B cell (primary cell): Measurements from ENCODE around the gene FIZ1. TPM values are rescaled to one million over a fixed set of nuclear protein-coding genes. Genes with fewer than 3 reads are reported as not detected.

Experiments used
- ATAC-seq: fragments of 200-7000 bp; cut with Tn5 transposase; one replicate; pipeline ENCODE4 v1.10.0; 2021; ENCODE audit warnings: low read depth, mild to moderate bottlenecking, moderate number of reproducible peaks, moderate library complexity
- CTCF ChIA-PET: fragments of 350-600 bp; sonication (Branson Sonifier 250); formaldehyde crosslinking; loops from one replicate; lab custom pipeline; 2021; ENCODE audit warnings: antibody characterized with exemption, inconsistent platforms; lab: Charles Lee
- POLR2A ChIA-PET: fragments of 350-600 bp; sonication (Branson Sonifier 250); formaldehyde crosslinking; loops from one replicate; lab custom pipeline; 2021; ENCODE audit warnings: antibody characterized with exemption; lab: Charles Lee
- DNase-seq: peaks from one replicate; pipeline ENCODE4 v3.0.0; 2013
- H2AFZ ChIP-seq: 2 replicates; pipeline ENCODE4 v1.6.1; 2012; ENCODE audit warnings: mild to moderate bottlenecking, low read depth, low read length; ENCODE audit not compliant: insufficient read depth, poor library complexity, severe bottlenecking
- H3K27ac ChIP-seq, 2 donors: 1 replicate in 1 of 2; 2 replicates in 1 of 2; pipeline ENCODE4 v1.5.1; 2012 to 2013; ENCODE audit warnings: low read length in 2 of 2, mild to moderate bottlenecking in 2 of 2, moderate library complexity in 1 of 2
- H3K27me3 ChIP-seq, 4 experiments: fragments of 200-600 bp in 1 of 4; sonication (generic) in 1 of 4; replicated peaks in 1 of 4; 1 replicate in 2 of 4; 2 replicates in 2 of 4; pipeline versions ENCODE4 v1.6.1 to v1.7.0; 2013 to 2016; ENCODE audit warnings: low read length in 3 of 4, mild to moderate bottlenecking in 2 of 4, mixed read lengths in 1 of 4, moderate library complexity in 1 of 4; ENCODE audit not compliant: insufficient read depth in 4 of 4, control insufficient read depth in 3 of 4; ENCODE audit errors: control extremely low read depth in 1 of 4
- H3K36me3 ChIP-seq, 2 experiments: replicated peaks in 1 of 2; 1 replicate in 1 of 2; 2 replicates in 1 of 2; pipeline versions ENCODE4 v1.6.1 to v1.7.1; 2013; ENCODE audit warnings: low read length in 1 of 2; ENCODE audit not compliant: insufficient read depth in 2 of 2, control insufficient read depth in 1 of 2; ENCODE audit errors: control extremely low read depth in 1 of 2, extremely low read depth in 1 of 2
- H3K4me1 ChIP-seq, 2 donors: fragments of 200-600 bp in 1 of 2; sonication (generic) in 1 of 2; 1 replicate in 1 of 2; 2 replicates in 1 of 2; pipeline versions ENCODE4 v1.5.1 to v1.6.1; 2013 to 2017; ENCODE audit warnings: low read length in 2 of 2; ENCODE audit not compliant: control insufficient read depth in 2 of 2, insufficient read depth in 2 of 2
- H3K4me2 ChIP-seq: replicated peaks from 2 replicates; pipeline ENCODE3; 2012; ENCODE audit warnings: mild to moderate bottlenecking, low read depth, low read length; ENCODE audit not compliant: poor library complexity, severe bottlenecking
- H3K4me3 ChIP-seq, 5 experiments: fragments of 200-600 bp in 1 of 5; sonication (generic) in 1 of 5; 1 replicate in 3 of 5; 2 replicates in 2 of 5; pipeline versions ENCODE4 v1.5.1 to v1.7.0; 2011 to 2016; ENCODE audit warnings: low read length in 4 of 5, mild to moderate bottlenecking in 4 of 5, low read depth in 2 of 5, control low read depth in 1 of 5, moderate library complexity in 1 of 5; ENCODE audit not compliant: insufficient read depth in 1 of 5; ENCODE audit errors: control extremely low read depth in 1 of 5, extremely low read depth in 1 of 5
- H3K79me2 ChIP-seq: fragments of 200-600 bp; sonication (generic); one replicate; pipeline ENCODE4 v1.6.0; 2016; ENCODE audit warnings: low read length; ENCODE audit not compliant: control insufficient read depth, insufficient read depth
- H3K9ac ChIP-seq: fragments of 200-600 bp; sonication (generic); 2 replicates; pipeline ENCODE4 v1.6.1; 2017; ENCODE audit warnings: mild to moderate bottlenecking, low read length, moderate library complexity
- H3K9me3 ChIP-seq, 3 donors: one replicate each; pipeline versions ENCODE4 v1.6.1 to v1.7.1; 2013; ENCODE audit warnings: low read length in 2 of 3; ENCODE audit not compliant: control insufficient read depth in 2 of 3, insufficient read depth in 1 of 3; ENCODE audit errors: control extremely low read depth in 1 of 3
- H4K20me1 ChIP-seq: 2 replicates; pipeline ENCODE4 v1.6.0; 2012; ENCODE audit warnings: mild to moderate bottlenecking, low read length; ENCODE audit not compliant: insufficient read depth, control insufficient read depth, poor library complexity, severe bottlenecking
- H3K27ac Mint-ChIP-seq: one replicate; pipeline ENCODE4 v1.8.0; 2021; ENCODE audit warnings: mixed read lengths
- H3K27me3 Mint-ChIP-seq: one replicate; pipeline ENCODE4 v1.8.0; 2021; ENCODE audit warnings: mixed read lengths
- H3K4me1 Mint-ChIP-seq: one replicate; pipeline ENCODE4 v1.8.0; 2021; ENCODE audit warnings: mixed read lengths
- H3K4me3 Mint-ChIP-seq: one replicate; pipeline ENCODE4 v1.8.0; 2021; ENCODE audit warnings: mixed read lengths
- H3K9me3 Mint-ChIP-seq: one replicate; pipeline ENCODE4 v1.8.0; 2022; ENCODE audit warnings: mixed read lengths; ENCODE audit not compliant: insufficient read depth
- CTCF ChIP-seq: fragments of 200-600 bp; IDR thresholded peaks from one replicate; pipeline ENCODE4 v1.8.0; 2022; ENCODE audit warnings: antibody characterized with exemption, mild to moderate bottlenecking
- EZH2 ChIP-seq: IDR thresholded peaks from 2 replicates; pipeline ENCODE4 v1.6.1; 2012; ENCODE audit warnings: borderline replicate concordance, low read depth, mild to moderate bottlenecking, moderate library complexity, low read length; ENCODE audit not compliant: insufficient read depth, poor library complexity, severe bottlenecking
- WGBS: methylation state at CpG from one replicate; pipeline ENCODE4 v1.1.5; 2013; ENCODE audit warnings: missing lambda C conversion rate; ENCODE audit not compliant: insufficient coverage; 5-methylcytosine and 5-hydroxymethylcytosine counted together
- intact Hi-C: fragments of 100-400 bp; cut with micrococcal nuclease; formaldehyde crosslinking; loops from one replicate; pipeline ENCODE4 v1.10.0; 2022
- polyA plus RNA-seq: library from polyadenylated mRNA; depleted of rRNA; stranded (reverse); fragments of >200 nt; gene quantifications from 2 replicates; pipeline ENCODE4 v1.2.3, GENCODE V29; 2012
- total RNA-seq, 2 donors: library from RNA; stranded (reverse); fragments of 120-200 nt in 1 of 2; gene quantifications; 1 replicate in 1 of 2; 2 replicates in 1 of 2; pipeline versions ENCODE4 v1.2.3 to v1.2.4, GENCODE V29; 2013 to 2022

FIZ1 gene
- total and polyA plus RNA-seq, 2 donors (not counting 1 experiment from before 2014, with no cell fraction given), result 8.0 to 26.4 TPM

- ChIA-PET CTCF (interaction anchor here (1.2 to 1.9 kb wide), 3 partner anchors 9 to 35 kb away, joined by 3 to 22 read pairs (median 4); no protein-coding TSS in a partner anchor), POLR2A (interaction anchor here (0.6 to 1.9 kb wide), 7 partner anchors 13 to 383 kb away, joined by 3 to 17 read pairs (median 5); partner anchors contain the start of genes FIZ1, PPP6R1, U2AF2 and ZNF524)
- peak overlapping the region; percentile 96 for H3K4me2 ChIP-seq
- peak overlapping the region; percentile 77 for H3K9ac ChIP-seq
- 2% methylated on average over 25 of the region's 25 CpGs for WGBS
- peaks cover 0 to 11% (median 0%) of the 10 kb centered on the region in 3 donors for H3K9me3 ChIP-seq
- peak overlapping the region; percentile 53 to 79 for H3K27ac ChIP-seq
- peaks cover 27 to 67% of the 10 kb centered on the region in 2 donors for H3K4me1 ChIP-seq
- H3K4me3 ChIP-seq, result peak overlapping the region; percentile 54 to 85 (median 78)
- peaks cover 35% of the 10 kb centered on the region for H3K79me2 ChIP-seq
- Mint-ChIP-seq H3K9me3 (no peaks in the 10 kb centered on the region), H3K27me3 (no peaks in the 10 kb centered on the region), H3K27ac (peak overlapping the region; percentile 94), H3K4me3 (peak overlapping the region; percentile 88), H3K4me1 (peaks cover 66% of the 10 kb centered on the region)
- intact Hi-C loops, result loop anchor here (5.0 kb wide), 3 partner anchors 34 to 234 kb away; partner anchors contain the start of genes EPN1, UBE2S and ZNF865
- no peaks in the 10 kb centered on the region for H3K27me3 ChIP-seq
- peak; percentile 71 for DNase-seq
- H3K36me3 ChIP-seq, result peaks cover under 1 to 13% of the 10 kb centered on the region in 2 experiments
- peaks cover 21% of the 10 kb centered on the region for H4K20me1 ChIP-seq
- peak; percentile 6 for ATAC-seq
- TF ChIP-seq EZH2 (no peak), CTCF (no peak)
- H2AFZ ChIP-seq, result peak overlapping the region; percentile 53
These were observed 42.3 kb upstream of the FIZ1 start for GRCh38 chr19:55641426-55642152.
